ENCODE data around the gene UROC1. TPM values are rescaled to one million over a fixed set of nuclear protein-coding genes. Genes with fewer than 3 reads are reported as not detected.

Gene UROC1
- total and polyA plus RNA-seq, 12 donors, result 0.01 TPM; not detected in 11

DNA sequence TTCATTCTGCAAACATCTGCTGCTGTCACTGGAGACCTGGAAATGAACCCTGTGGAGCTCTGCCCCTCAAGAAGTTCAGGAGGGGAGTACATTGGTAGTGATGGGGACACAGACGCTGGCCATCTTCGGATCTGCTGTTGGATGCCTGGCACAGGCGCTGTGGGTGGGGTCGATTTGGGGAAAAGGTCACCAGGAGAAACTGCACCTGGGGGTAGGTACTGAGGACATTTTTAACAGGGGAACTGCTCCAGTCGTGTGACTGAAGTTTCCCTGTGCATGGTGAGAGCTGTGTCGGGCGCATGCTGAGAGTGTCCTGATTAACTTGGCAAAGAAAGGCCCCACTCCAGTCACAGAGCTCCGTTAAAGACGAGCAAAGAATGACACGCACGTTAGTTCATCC is 3.4 kb downstream of the UROC1 start:
- no peaks in the 10 kb centered on the region for H3K9me3 ChIP-seq
- no peak overlapping the region for H3K4me3 ChIP-seq
- no peak overlapping the region for H3K27ac ChIP-seq
- TF ChIP-seq, protein P1, sequence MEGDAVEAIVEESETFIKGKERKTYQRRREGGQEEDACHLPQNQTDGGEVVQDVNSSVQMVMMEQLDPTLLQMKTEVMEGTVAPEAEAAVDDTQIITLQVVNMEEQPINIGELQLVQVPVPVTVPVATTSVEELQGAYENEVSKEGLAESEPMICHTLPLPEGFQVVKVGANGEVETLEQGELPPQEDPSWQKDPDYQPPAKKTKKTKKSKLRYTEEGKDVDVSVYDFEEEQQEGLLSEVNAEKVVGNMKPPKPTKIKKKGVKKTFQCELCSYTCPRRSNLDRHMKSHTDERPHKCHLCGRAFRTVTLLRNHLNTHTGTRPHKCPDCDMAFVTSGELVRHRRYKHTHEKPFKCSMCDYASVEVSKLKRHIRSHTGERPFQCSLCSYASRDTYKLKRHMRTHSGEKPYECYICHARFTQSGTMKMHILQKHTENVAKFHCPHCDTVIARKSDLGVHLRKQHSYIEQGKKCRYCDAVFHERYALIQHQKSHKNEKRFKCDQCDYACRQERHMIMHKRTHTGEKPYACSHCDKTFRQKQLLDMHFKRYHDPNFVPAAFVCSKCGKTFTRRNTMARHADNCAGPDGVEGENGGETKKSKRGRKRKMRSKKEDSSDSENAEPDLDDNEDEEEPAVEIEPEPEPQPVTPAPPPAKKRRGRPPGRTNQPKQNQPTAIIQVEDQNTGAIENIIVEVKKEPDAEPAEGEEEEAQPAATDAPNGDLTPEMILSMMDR (IDR thresholded peaks at IDR 0.05), result no peak
- peaks cover 0 to 6% (median 0%) of the 10 kb centered on the region in 7 donors for H3K27me3 ChIP-seq
- DNase-seq (no peak), ATAC-seq (no peak)
- intact Hi-C loops (cut with DNase I), result no loop called here
- H3K4me1 ChIP-seq, result peaks cover 0 to 11% (median 0%) of the 10 kb centered on the region in 9 donors
- WGBS, 2 donors, result 75 to 81% methylated on average over 11 of the region's 11 CpGs
- H3K36me3 ChIP-seq, result no peaks in the 10 kb centered on the region

DNA sequence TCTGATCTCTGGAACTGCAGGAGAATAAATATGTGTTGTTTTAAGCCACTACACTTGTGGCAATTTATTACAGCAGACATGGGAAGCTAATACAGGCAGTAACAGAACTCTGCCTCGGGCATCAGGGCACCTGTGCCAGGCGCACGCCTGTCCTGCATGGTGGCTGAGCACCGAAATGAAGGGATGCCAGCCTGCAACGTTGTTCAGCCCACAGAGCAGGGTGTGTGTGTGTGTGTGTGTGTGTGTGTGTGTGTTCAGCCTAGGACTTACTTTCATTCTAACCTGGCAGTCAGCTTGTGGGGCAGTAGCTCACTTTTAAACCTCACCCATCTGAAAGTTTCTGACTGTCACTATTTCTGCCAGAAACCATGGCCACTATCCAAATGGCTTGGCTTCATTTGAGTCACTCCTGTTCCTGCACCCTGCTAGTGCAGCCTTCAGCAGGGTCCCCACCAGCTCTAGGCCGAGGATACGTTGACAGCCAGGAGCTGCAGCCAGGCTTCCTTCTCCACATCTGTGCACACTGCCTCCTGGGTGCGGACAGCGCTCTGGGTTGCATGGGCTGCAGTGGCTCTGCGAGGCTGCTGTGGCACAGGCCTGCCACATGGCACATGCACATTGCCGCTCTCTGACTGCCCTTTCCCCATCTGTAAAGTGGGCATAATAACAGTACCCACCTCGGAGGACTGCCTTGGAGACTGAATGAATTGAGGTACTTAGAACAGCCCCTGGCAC is 4.5 kb downstream of the UROC1 start:
- no peaks in the 10 kb centered on the region for H3K36me3 ChIP-seq
- H3K27me3 ChIP-seq, result peaks cover 0 to 2% (median 0%) of the 10 kb centered on the region in 7 donors
- TF ChIP-seq, protein P1 (IDR thresholded peaks at IDR 0.05), result no peak
- WGBS, 2 donors, result 66 to 67% methylated on average over 12 of the region's 12 CpGs
- DNase-seq (no peak), ATAC-seq (peak in 5 of 8 donors; percentile 16 to 38 (median 29))
- no peak overlapping the region for H3K4me3 ChIP-seq
- H3K27ac ChIP-seq, result no peak overlapping the region
- intact Hi-C loops (cut with DNase I), result no loop called here
- H3K4me1 ChIP-seq, result peaks cover 0 to 11% (median 0%) of the 10 kb centered on the region in 9 donors
- H3K9me3 ChIP-seq, result no peaks in the 10 kb centered on the region

DNA sequence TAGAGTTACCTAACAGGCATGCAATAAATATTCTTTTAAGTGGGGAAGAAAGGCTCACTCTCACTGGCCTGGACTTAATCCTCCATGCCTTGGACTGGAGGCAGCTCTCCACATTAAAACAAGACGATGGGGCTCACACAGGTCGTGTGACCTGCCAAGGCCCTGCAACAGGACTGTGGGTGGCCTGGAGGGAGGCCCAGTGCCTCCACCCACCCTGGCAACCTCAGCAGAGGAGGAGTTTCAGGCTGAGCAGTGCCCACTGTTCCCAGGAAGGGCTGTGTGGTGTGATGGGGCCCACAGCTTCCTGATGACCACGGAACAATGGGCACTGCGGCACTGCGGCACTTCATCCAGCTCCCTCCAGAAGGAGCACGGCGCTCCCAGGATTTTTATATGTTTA is 5.5 kb downstream of the UROC1 start:
- TF ChIP-seq, protein P1 (IDR thresholded peaks at IDR 0.05), result no peak
- H3K4me3 ChIP-seq, result no peak overlapping the region
- H3K4me1 ChIP-seq, result peaks cover 0 to 11% (median 0%) of the 10 kb centered on the region in 9 donors
- no peaks in the 10 kb centered on the region for H3K9me3 ChIP-seq
- DNase-seq, result no peak
- no peak overlapping the region for H3K27ac ChIP-seq
- WGBS, 2 donors, result 66 to 73% methylated on average over 7 of the region's 7 CpGs
- intact Hi-C loops (cut with DNase I), result no loop called here
- H3K27me3 ChIP-seq, result peaks cover 0 to 2% (median 0%) of the 10 kb centered on the region in 7 donors
- peak in 5 of 8 donors; percentile 15 to 62 (median 31) for ATAC-seq
- no peaks in the 10 kb centered on the region for H3K36me3 ChIP-seq

DNA sequence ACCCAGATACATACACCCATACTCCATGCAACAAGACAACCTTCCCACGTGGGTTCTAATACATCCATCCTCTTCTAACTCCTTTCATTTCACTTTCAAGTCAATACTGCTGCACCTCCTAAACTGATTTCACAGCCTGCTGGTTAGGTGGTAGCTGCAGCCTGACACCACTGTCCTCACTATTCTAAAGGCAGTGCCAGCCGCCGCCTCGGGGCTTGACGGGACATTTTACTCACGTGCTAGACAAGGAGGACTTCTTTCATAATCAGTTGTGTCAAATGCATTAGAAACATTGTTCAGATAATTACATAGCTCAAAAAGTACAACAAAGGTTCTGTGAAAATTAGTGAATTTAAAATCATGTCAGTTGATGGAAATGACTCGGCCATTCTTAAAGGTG is 6.3 kb downstream of the UROC1 start:
- TF ChIP-seq, protein P1 (IDR thresholded peaks at IDR 0.05), result no peak
- peak in 1 of 8 donors; percentile 37 for ATAC-seq
- intact Hi-C loops (cut with DNase I), result no loop called here
- Histone ChIP-seq H3K27ac (no peak overlapping the region), H3K4me3 (no peak overlapping the region), H3K4me1 (peaks cover 0 to 11% (median 0%) of the 10 kb centered on the region in 9 donors), H3K9me3 (no peaks in the 10 kb centered on the region), H3K27me3 (peaks cover 0 to 2% (median 0%) of the 10 kb centered on the region in 7 donors), H3K36me3 (no peaks in the 10 kb centered on the region)
- WGBS, 2 donors, result 56 to 69% methylated on average over 7 of the region's 7 CpGs
- DNase-seq, result no peak
